Aorta (tissue), 5 donors: ENCODE data around the gene KANSL1. TPM values are rescaled to one million over a fixed set of nuclear protein-coding genes. Genes with fewer than 3 reads are reported as not detected.

ENCODE experiments used
- ATAC-seq: fragments of 200-7000 bp; cut with Tn5 transposase; one replicate; pipeline ENCODE4 v1.9.1; 2022; ENCODE audit warnings: moderate library complexity; ENCODE audit not compliant: low FRiP score
- DNase-seq, 2 donors: peaks; one replicate each; pipeline ENCODE4 v3.0.0-alpha.2; 2020
- H3K27ac ChIP-seq, 2 donors: one replicate each; pipeline ENCODE4 v1.5.1; 2013; ENCODE audit warnings: low read length in 2 of 2, mild to moderate bottlenecking in 2 of 2, moderate library complexity in 2 of 2, control low read depth in 1 of 2, inconsistent platforms in 1 of 2, low read depth in 1 of 2
- H3K27me3 ChIP-seq, 2 donors: one replicate each; pipeline ENCODE4 v1.6.1; 2013; ENCODE audit warnings: control low read depth in 1 of 2, low read length in 1 of 2, mild to moderate bottlenecking in 1 of 2, moderate library complexity in 1 of 2; ENCODE audit not compliant: insufficient read depth in 2 of 2, control insufficient read depth in 1 of 2
- H3K36me3 ChIP-seq, 2 donors: one replicate each; pipeline ENCODE4 v1.6.1; 2013; ENCODE audit warnings: control low read depth in 1 of 2, low read length in 1 of 2, mild to moderate bottlenecking in 1 of 2; ENCODE audit not compliant: insufficient read depth in 2 of 2, control insufficient read depth in 1 of 2
- H3K4me1 ChIP-seq, 2 donors: one replicate each; pipeline ENCODE4 v1.6.1; 2013; ENCODE audit warnings: low read length in 2 of 2, control low read depth in 1 of 2, mild to moderate bottlenecking in 1 of 2, moderate library complexity in 1 of 2; ENCODE audit not compliant: insufficient read depth in 2 of 2, control insufficient read depth in 1 of 2
- H3K4me3 ChIP-seq, 2 donors: one replicate each; pipeline ENCODE4 v1.5.1; 2013; ENCODE audit warnings: low read length in 2 of 2, control low read depth in 1 of 2, mild to moderate bottlenecking in 1 of 2
- H3K9me3 ChIP-seq: one replicate; pipeline ENCODE4 v1.6.1; 2013; ENCODE audit warnings: mild to moderate bottlenecking, low read length; ENCODE audit not compliant: control insufficient read depth
- WGBS, 2 donors: extraction: QIAGEN DNeasy Blood & Tissue Kit; methylation state at CpG; one replicate each; pipeline ENCODE4 v1.1.7; 2013; 5-methylcytosine and 5-hydroxymethylcytosine counted together
- intact Hi-C, 2 donors: fragments of 100-400 bp; cut with DNase I; formaldehyde crosslinking; loops; one replicate each; pipeline versions ENCODE4 v1.14.2 to v1.15.0; 2022
- polyA plus RNA-seq, 2 donors: library from polyadenylated mRNA; stranded (reverse); fragments of 200-250 nt; gene quantifications; one replicate each; pipeline ENCODE4 v1.2.3, GENCODE V29; 2013
- total RNA-seq, 2 donors: library from RNA; stranded (reverse); fragmentation: NEBNext Ultra II Directional; extraction: Animal tissue kit (Norgen Biotek cat#: 25700); gene quantifications; one replicate each; pipeline ENCODE4 v1.2.1, GENCODE V29; 2021
- donor health status: healthy with polysubstance abuse.
- donor health status: Bipolar disorder and iron deficiency.
- donor health status: DM: no; HTN: no; CAD: no.
- donor health status: DM: no; HTN: no; CAD: no.
- donor health status: DM: yes; HTN: yes; CAD: no.

KANSL1 gene
- total and polyA plus RNA-seq, 4 donors = 6.5 to 109 (median 56.4) TPM

DNA sequence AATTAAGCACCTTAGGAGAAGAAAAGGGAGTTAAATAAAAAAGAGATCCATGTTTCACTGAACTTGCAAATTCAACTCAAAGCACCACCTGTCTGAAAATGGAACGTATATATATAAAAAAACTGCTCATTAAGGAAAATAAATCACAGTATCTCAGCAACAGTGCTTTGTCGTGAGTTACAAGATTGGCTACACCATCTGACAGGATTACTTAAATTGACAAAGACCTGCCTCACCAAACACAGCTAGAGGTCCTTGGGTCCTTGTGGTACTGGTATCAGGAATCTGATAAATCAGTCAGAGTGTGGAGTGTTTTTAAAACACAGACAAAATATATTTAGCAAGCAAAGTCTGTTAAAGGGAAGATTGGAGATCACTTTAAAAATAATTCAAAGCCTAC is 63.9 kb downstream of the KANSL1 start:
- intact Hi-C loops = loop anchor here in 1 of 2 donors (10.0 kb wide), 1 partner anchor 65 kb away; no protein-coding TSS in a partner anchor
- H3K9me3 ChIP-seq = no peaks in the 10 kb centered on the region
- ATAC-seq (no peak), DNase-seq (no peak)
- H3K27me3 ChIP-seq = no peaks in the 10 kb centered on the region
- H3K36me3 ChIP-seq = no peaks in the 10 kb centered on the region
- no peak overlapping the region for H3K27ac ChIP-seq
- H3K4me3 ChIP-seq = no peak overlapping the region
- H3K4me1 ChIP-seq = peaks cover 3 to 19% of the 10 kb centered on the region in 2 donors
- 13 to 22% methylated on average over 2 of the region's 2 CpGs for WGBS, 2 donors

DNA sequence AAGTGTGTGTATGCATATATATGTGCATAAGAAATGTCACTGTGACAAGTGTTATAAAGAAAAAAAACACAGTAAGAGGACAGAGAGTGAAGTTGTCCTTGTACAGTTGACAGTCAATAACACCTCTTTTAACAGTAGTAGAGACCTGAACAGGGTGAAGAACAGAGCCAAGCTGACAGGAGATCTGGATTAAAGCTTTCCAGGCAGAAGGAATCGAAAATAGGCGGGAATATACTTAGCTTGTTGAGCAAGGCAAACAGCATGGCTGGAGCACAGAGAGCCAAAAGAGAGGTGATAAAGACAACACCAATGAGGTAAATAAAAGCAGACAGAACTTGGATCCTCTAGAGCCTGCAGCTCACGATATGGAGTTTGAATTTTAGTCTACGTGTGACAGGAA is 64.8 kb downstream of the KANSL1 start:
- intact Hi-C loops = loop anchor here in 1 of 2 donors (10.0 kb wide), 1 partner anchor 64 kb away; no protein-coding TSS in a partner anchor
- Histone ChIP-seq H3K4me1 (peaks cover 3 to 19% of the 10 kb centered on the region in 2 donors), H3K4me3 (no peak overlapping the region), H3K27me3 (no peaks in the 10 kb centered on the region), H3K36me3 (no peaks in the 10 kb centered on the region), H3K9me3 (no peaks in the 10 kb centered on the region), H3K27ac (no peak overlapping the region)
- 80 to 81% methylated on average over 4 of the region's 4 CpGs for WGBS, 2 donors
- ATAC-seq = no peak
- DNase-seq = no peak

DNA sequence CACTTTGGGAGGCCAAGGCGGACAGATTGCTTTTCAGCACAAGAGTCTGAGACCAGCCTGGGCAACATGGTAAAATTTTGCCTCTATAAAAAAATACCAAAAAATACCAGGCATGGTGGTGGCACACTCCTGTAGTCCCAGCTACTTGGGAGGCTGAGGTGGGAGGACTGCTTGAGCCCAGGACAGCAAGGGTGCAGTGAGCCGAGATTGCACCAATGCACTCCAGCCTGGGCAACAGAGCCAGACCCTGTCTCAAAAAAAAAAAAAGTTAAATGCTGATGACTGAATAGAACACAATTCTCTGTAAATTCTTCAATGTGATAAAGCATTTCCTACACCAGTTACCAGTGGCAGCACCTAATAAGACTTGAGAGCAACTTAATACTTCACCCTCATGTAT is 65.7 kb downstream of the KANSL1 start:
- peaks cover 3 to 19% of the 10 kb centered on the region in 2 donors for H3K4me1 ChIP-seq
- no peak for ATAC-seq
- no peaks in the 10 kb centered on the region for H3K36me3 ChIP-seq
- no peaks in the 10 kb centered on the region for H3K9me3 ChIP-seq
- no peaks in the 10 kb centered on the region for H3K27me3 ChIP-seq
- intact Hi-C loops = loop anchor here in 1 of 2 donors (10.0 kb wide), 1 partner anchor 63 kb away; no protein-coding TSS in a partner anchor
- no peak for DNase-seq
- no peak overlapping the region for H3K27ac ChIP-seq
- WGBS, 2 donors = 94 to 96% methylated on average over 2 of the region's 2 CpGs
- H3K4me3 ChIP-seq = no peak overlapping the region

DNA sequence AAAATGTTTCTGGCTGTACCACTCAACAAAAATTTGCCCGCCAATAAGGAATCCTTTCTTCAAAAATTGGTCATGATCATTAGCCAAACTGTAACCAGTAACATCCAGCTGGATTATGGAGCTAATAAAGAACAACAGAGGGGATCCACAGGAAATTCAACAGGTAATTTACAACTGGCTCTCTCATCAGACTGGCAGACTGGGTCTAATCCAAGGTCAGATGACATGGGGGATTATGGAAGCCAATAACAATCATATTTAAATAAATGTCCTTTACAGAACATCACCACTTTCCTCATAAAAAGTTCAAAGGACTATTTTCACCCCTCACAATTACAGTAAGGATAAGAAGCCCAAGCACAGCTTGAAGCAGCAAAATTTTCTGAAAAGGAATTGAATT is 66.4 kb downstream of the KANSL1 start:
- peaks cover under 1 to 16% of the 10 kb centered on the region in 2 donors for H3K4me1 ChIP-seq
- H3K9me3 ChIP-seq = no peaks in the 10 kb centered on the region
- no peaks in the 10 kb centered on the region for H3K27me3 ChIP-seq
- intact Hi-C loops = loop anchor here in 1 of 2 donors (10.0 kb wide), 1 partner anchor 62 kb away; no protein-coding TSS in a partner anchor
- DNase-seq (no peak), ATAC-seq (no peak)
- no peaks in the 10 kb centered on the region for H3K36me3 ChIP-seq
- no peak overlapping the region for H3K4me3 ChIP-seq
- WGBS, 2 donors = 95 to 96% methylated on average over 1 of the region's 1 CpG
- no peak overlapping the region for H3K27ac ChIP-seq

DNA sequence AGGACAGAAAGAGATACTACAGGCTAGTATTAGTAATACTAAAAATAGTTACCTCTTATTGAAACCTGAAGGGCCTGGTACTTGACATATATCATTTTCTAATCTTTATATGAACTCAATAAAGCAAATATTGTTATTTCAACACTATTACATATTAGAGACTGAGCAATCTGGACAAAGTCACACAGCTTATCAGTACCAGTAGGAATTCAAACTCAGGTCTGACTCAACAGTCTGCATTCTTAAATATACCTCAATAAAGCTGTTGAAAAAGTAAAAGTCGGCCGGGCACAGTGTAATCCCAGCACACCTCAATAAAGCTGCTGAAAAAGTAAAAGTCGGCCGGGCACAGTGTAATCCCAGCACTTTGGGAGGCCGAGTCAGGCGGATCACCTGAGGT is 67.4 kb downstream of the KANSL1 start:
- Histone ChIP-seq H3K9me3 (no peaks in the 10 kb centered on the region), H3K27ac (no peak overlapping the region), H3K27me3 (no peaks in the 10 kb centered on the region), H3K4me1 (peaks cover 3 to 20% of the 10 kb centered on the region in 2 donors), H3K36me3 (no peaks in the 10 kb centered on the region), H3K4me3 (no peak overlapping the region)
- no peak for DNase-seq
- intact Hi-C loops = loop anchor here in 1 of 2 donors (10.0 kb wide), 1 partner anchor 61 kb away; no protein-coding TSS in a partner anchor
- ATAC-seq = no peak
- WGBS, 2 donors = 62 to 64% methylated on average over 6 of the region's 6 CpGs

DNA sequence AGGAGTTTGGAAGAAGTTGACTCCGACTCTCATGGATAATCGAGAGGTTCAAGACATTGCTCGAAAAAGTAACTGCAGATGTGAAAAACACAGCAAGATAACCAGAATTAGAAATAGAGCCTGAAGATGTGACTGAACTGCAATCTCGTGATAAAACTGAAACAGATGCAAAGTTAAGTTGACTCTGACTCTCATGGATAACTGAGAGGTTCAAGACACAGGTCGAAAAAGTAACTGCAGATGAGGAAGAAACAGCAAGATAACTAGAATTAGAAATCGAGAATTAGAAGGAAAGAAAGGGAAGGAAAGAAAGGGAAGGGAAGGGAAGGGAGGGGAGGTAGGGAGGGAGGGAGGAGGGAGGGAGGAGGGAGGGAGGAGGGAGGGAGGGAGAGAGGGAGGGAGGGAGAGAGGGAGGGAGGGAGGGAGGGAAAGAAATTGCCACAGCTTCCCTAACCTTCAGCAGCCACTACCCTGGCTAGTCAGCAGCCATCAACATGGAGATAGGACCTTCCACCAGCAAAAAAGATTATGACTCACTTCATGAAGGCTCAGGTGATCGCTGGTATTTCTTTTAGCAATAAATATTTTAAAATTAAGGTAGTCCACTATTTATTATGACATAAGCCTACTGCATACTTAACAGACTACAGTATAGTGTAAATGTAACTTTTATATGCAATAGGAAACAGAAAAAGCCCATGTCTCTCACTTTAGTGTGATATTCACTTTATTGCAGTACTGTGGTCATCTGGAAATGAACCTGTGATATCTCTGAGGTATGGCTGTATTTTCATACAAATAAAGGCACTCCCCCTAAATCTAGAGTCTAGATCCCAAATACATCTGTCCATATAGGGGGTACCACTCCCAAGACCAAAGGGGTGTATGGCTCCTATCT is 68.3 kb downstream of the KANSL1 start:
- H3K9me3 ChIP-seq = no peaks in the 10 kb centered on the region
- H3K27ac ChIP-seq = no peak overlapping the region
- ATAC-seq (no peak), DNase-seq (no peak)
- 91 to 93% methylated on average over 7 of the region's 7 CpGs for WGBS, 2 donors
- H3K27me3 ChIP-seq = no peaks in the 10 kb centered on the region
- H3K4me3 ChIP-seq = no peak overlapping the region
- no peaks in the 10 kb centered on the region for H3K36me3 ChIP-seq
- intact Hi-C loops = loop anchor here in 1 of 2 donors (10.0 kb wide), 1 partner anchor 60 kb away; no protein-coding TSS in a partner anchor
- peaks cover 3 to 14% of the 10 kb centered on the region in 2 donors for H3K4me1 ChIP-seq

DNA sequence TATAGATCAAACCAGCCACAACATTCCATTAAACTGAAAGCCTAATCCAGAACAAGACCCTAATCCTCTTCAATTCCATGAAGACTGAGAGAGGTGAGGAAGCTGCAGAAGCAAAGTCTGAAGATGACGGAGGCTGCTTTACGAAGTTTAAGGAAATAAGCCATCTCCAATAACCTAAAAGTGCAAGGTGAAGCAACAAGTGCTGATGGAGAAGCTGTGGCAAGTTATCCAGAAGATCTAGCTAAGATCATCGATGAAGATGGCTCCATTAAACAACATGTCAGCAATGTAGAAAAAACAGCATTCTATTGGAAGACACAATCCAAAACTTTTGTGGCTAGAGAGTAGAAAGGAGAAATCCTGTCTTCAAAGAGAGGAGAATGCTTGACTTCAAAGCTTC is 69.6 kb downstream of the KANSL1 start:
- ATAC-seq = no peak
- Histone ChIP-seq H3K27me3 (no peaks in the 10 kb centered on the region), H3K4me1 (peaks cover 5 to 9% of the 10 kb centered on the region in 2 donors), H3K9me3 (no peaks in the 10 kb centered on the region), H3K27ac (no peak overlapping the region), H3K36me3 (no peaks in the 10 kb centered on the region), H3K4me3 (no peak overlapping the region)
- WGBS, 2 donors = 96% methylated on average over 3 of the region's 3 CpGs
- DNase-seq = no peak
- intact Hi-C loops = loop anchor here in 1 of 2 donors (10.0 kb wide), 1 partner anchor 59 kb away; no protein-coding TSS in a partner anchor

DNA sequence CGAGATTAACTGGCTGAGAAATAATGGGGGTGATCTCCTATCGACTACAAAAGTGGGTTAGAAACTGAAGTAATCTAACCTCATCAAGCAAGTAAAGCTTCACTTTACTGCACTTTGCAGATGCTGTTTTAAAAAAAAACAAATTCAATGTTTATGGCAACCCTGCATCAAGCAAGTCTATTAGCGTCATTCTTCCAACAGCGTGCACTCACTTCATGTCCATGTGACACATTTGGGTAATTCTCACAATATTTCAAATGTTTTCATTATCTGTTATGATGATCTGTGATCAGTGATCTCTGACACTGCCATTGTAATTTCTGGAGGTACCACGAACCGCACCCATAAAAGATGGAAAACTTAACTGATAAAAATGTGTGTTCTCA is 70.8 kb downstream of the KANSL1 start:
- ATAC-seq (no peak), DNase-seq (no peak)
- Histone ChIP-seq H3K4me1 (peaks cover 6 to 13% of the 10 kb centered on the region in 2 donors), H3K27ac (no peak overlapping the region), H3K4me3 (no peak overlapping the region), H3K27me3 (no peaks in the 10 kb centered on the region), H3K36me3 (no peaks in the 10 kb centered on the region), H3K9me3 (no peaks in the 10 kb centered on the region)
- WGBS, 2 donors = 88 to 89% methylated on average over 6 of the region's 6 CpGs
- intact Hi-C loops = loop anchor here in 1 of 2 donors (10.0 kb wide), 1 partner anchor 58 kb away; no protein-coding TSS in a partner anchor
